CD4-positive, alpha-beta T cell treated with Interleukin-4 for 4 hours (primary cell): ENCODE results near the gene HMHB1.

ENCODE experiments used
- DNase-seq: peaks from one replicate; pipeline ENCODE4 v3.0.0-alpha.2; 2020

Gene HMHB1

GRCh38 chr5:143812085-143812705 is at the start of gene HMHB1:
Gene HMHB1, plus strand, starts transcription at chr5:143812161.
- no peak for DNase-seq

- DNase-seq: no peak
These were observed 49.2 kb upstream of the HMHB1 start for GRCh38 chr5:143762636-143763220.

- no peak for DNase-seq
These were observed 44.8 kb upstream of the HMHB1 start for GRCh38 chr5:143767162-143767561.

GRCh38 chr5:143769026-143769786 is 42.8 kb upstream of the HMHB1 start:
- DNase-seq: no peak

GRCh38 chr5:143770450-143770849 is 41.5 kb upstream of the HMHB1 start:
- DNase-seq: no peak

- no peak for DNase-seq
These were observed 40.8 kb upstream of the HMHB1 start for GRCh38 chr5:143771189-143771588.

GRCh38 chr5:143771602-143772001 is 40.4 kb upstream of the HMHB1 start:
- DNase-seq: no peak

- no peak for DNase-seq
These were observed 39.3 kb upstream of the HMHB1 start for GRCh38 chr5:143772621-143773020.

GRCh38 chr5:143775258-143775657 is 36.7 kb upstream of the HMHB1 start:
- DNase-seq: no peak

GRCh38 chr5:143776951-143777350 is 35.0 kb upstream of the HMHB1 start:
- DNase-seq: no peak

- no peak for DNase-seq
These were observed 32.5 kb upstream of the HMHB1 start for GRCh38 chr5:143779506-143779905.

- no peak for DNase-seq
These were observed 29.9 kb upstream of the HMHB1 start for GRCh38 chr5:143781993-143782520.

GRCh38 chr5:143782588-143783386 is 29.2 kb upstream of the HMHB1 start:
- DNase-seq: no peak

- no peak for DNase-seq
These were observed 23.6 kb upstream of the HMHB1 start for GRCh38 chr5:143788401-143788800.

GRCh38 chr5:143790457-143791112 is 21.4 kb upstream of the HMHB1 start:
- DNase-seq: no peak

- DNase-seq: no peak
These were observed 19.9 kb upstream of the HMHB1 start for GRCh38 chr5:143791848-143792731.

- no peak for DNase-seq
These were observed 18.7 kb upstream of the HMHB1 start for GRCh38 chr5:143793249-143793648.

GRCh38 chr5:143796125-143796524 is 15.8 kb upstream of the HMHB1 start:
- no peak for DNase-seq

GRCh38 chr5:143796753-143797152 is 15.2 kb upstream of the HMHB1 start:
- no peak for DNase-seq

- no peak for DNase-seq
These were observed 11.2 kb upstream of the HMHB1 start for GRCh38 chr5:143800715-143801114.

- no peak for DNase-seq
These were observed 10.6 kb upstream of the HMHB1 start for GRCh38 chr5:143801252-143801939.
